ENCODE results near the gene CRAT.

CRAT gene

DNA sequence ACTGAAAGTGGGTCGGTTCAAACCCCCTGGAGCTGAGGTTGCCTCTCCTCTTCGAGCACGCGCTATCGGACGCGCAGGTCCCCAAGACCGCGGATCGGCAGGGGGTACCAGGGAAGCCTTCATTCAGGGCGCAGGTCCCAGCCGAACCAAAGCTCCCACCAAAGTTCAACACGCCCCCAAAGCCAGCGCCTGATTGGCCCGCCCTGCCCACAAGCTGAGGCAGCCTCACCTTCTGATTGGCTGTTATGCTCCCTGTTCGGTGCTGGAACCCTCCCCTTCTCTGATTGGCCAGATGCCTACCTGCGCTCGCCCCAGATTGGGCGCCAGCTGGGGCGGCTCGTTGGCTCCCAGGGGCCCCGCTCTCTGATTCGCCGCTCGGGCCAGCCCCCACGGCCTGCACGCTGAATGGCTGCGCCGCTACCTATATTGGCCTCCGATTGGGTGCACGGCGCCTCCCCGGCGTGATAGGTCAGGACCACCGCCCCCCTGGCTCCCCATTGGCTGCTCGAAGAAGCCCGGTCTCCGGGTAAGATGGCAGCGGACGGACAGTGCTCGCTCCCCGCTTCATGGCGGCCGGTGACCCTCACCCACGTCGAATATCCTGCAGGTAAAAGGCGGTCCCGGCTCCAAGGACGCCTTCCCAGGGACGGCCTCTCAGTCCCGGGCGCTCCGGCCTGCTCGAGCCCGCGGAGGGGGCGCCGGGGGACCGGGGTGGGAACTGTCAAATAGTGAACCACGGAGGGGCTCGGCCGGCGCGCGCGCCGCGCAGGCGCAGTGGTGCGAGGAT, 29.8 kb downstream of the CRAT start, which contains the start of gene DOLPP1:
Gene DOLPP1 (plus strand): TSS at position 511 of the 787 bp plus-strand sequence. CDS start 21 bp downstream, at position 532.
- FAIRE-seq = peak; percentile 5

- no peak for FAIRE-seq
Measured at GRCh38 chr9:129080298-129080600, 30.3 kb downstream of the CRAT start.

GRCh38 chr9:129079829-129080228, 30.8 kb downstream of the CRAT start:
- no peak for FAIRE-seq

GRCh38 chr9:129078691-129079503, 31.7 kb downstream of the CRAT start:
- no peak for FAIRE-seq

GRCh38 chr9:129077236-129077635, 33.4 kb downstream of the CRAT start:
- FAIRE-seq = no peak

- no peak for FAIRE-seq
Measured at GRCh38 chr9:129076640-129077037, 34.0 kb downstream of the CRAT start.

GRCh38 chr9:129075996-129076639, 34.5 kb downstream of the CRAT start:
- FAIRE-seq = no peak

GRCh38 chr9:129074106-129074505, 36.5 kb downstream of the CRAT start:
- no peak for FAIRE-seq

DNA sequence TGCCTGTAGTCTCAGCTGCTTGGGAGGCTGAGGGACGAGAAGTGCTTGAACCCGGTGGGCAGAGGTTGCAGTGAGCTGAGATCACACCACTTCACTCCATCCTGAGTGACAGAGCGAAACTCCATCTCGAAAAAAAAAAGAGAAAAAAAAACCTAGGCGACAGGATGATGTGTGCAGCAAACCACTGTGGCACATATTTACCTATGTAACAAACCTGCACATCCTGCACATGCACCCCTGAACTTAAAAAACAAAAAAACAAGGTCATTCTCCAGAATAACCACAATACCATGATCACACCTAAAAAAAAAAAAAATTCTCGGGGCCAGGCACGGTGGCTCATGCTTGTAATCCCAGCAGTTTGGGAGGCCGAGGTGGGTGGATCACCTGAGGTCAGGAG, 37.2 kb downstream of the CRAT start:
- FAIRE-seq = no peak

DNA sequence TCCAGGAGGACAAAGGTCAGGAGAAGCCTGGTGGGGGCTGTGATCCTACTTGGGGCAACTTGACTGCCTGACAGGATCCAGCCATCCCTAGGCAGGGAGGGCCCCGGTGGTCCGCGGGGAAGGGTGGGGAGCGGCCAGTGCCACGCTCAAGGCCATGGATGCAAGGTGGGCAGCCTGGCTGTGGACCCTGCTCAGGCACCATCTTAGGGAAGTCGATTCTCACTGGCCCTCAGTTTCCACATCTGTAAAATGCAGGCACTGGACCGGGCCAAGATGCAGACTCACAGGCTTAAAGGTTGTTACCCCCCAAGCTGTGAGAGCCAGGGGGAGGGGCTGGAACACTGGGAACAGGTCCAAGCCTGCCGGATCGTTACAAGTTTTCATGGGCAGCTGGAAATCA, 38.4 kb downstream of the CRAT start:
- no peak for FAIRE-seq

GRCh38 chr9:129071526-129072126, 39.0 kb downstream of the CRAT start:
- FAIRE-seq = no peak

- FAIRE-seq = no peak
Measured at GRCh38 chr9:129070696-129071525, 39.7 kb downstream of the CRAT start.

GRCh38 chr9:129069862-129070641, 40.5 kb downstream of the CRAT start:
- FAIRE-seq = no peak

- no peak for FAIRE-seq
Measured at GRCh38 chr9:129068990-129069861, 41.4 kb downstream of the CRAT start.

DNA sequence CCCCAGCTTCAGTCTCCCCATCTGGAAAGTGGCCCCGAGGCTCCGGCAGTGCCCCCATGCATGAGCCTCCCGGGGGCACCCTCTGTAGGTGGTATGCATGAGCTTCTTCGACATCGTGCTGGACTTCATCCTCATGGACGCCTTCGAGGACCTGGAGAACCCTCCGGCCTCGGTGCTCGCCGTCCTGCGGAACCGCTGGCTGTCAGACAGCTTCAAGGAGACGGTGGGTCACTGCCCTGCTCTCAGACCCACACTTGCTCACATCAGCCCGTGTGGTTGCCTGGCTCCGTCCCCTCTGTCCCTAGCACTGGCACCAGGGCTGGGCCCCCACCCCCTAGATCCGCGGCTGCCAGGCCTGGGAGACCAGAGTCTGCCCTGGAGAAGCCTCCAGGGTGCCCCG, 42.5 kb downstream of the CRAT start:
- no peak for FAIRE-seq

GRCh38 chr9:129064499-129064908, 46.1 kb downstream of the CRAT start:
- no peak for FAIRE-seq

- FAIRE-seq = no peak
Measured at GRCh38 chr9:129063061-129063460, 47.5 kb downstream of the CRAT start.

- no peak for FAIRE-seq
Measured at GRCh38 chr9:129060991-129061390, 49.6 kb downstream of the CRAT start.

GRCh38 chr9:129059796-129060785, 50.5 kb downstream of the CRAT start:
- FAIRE-seq = no peak
